Activated naive CD8-positive, alpha-beta T cell treated with anti-CD3 and anti-CD28 coated beads, Interleukin-2, amount 10 ng/mL, durations not matched to agents 7 days and 5 days (primary cell): ENCODE measurements around the gene AKAP8. TPM values are rescaled to one million over a fixed set of nuclear protein-coding genes. Genes with fewer than 3 reads are reported as not detected.

ENCODE experiments used
- ATAC-seq: fragments of 150-1000 bp; cut with Tn5 transposase; one replicate; pipeline ENCODE4 v1.10.0; 2021; ENCODE audit warnings: low read depth, moderate library complexity
- POLR2A ChIA-PET: fragments of 350-600 bp; sonication (Branson Sonifier 250); formaldehyde crosslinking; loops from one replicate; lab custom pipeline; 2021; ENCODE audit warnings: antibody characterized with exemption; lab: Charles Lee
- DNase-seq: peaks from one replicate; pipeline ENCODE4 v3.0.0; 2021
- H3K27ac Mint-ChIP-seq: one replicate; pipeline ENCODE4 v1.8.0; 2022; ENCODE audit warnings: mild to moderate bottlenecking, mixed read lengths
- H3K27me3 Mint-ChIP-seq: one replicate; pipeline ENCODE4 v1.8.0; 2022; ENCODE audit warnings: mild to moderate bottlenecking, moderate library complexity, mixed read lengths
- H3K36me3 Mint-ChIP-seq: one replicate; pipeline ENCODE4 v1.8.0; 2021; ENCODE audit warnings: mild to moderate bottlenecking, mixed read lengths
- H3K4me1 Mint-ChIP-seq: one replicate; pipeline ENCODE4 v1.8.0; 2021; ENCODE audit warnings: mixed read lengths
- H3K4me3 Mint-ChIP-seq: one replicate; pipeline ENCODE4 v1.8.0; 2022; ENCODE audit warnings: mild to moderate bottlenecking, moderate library complexity, mixed read lengths
- H3K9me3 Mint-ChIP-seq: one replicate; pipeline ENCODE4 v1.8.0; 2021; ENCODE audit warnings: mixed read lengths
- total RNA-seq, 2 experiments: library from RNA; stranded (reverse); gene quantifications; one replicate each; pipeline ENCODE4 v1.2.3, GENCODE V29; 2021

Gene AKAP8
- total RNA-seq, 2 experiments from 2014 or later = 57.4 to 59.1 TPM

- H3K27ac Mint-ChIP-seq = no peak overlapping the region
Observed at GRCh38 chr19:15315101-15315500, 64.5 kb downstream of the AKAP8 start.

GRCh38 chr19:15313649-15314279 is 65.8 kb downstream of the AKAP8 start:
- H3K4me1 Mint-ChIP-seq = peaks cover 46% of the 10 kb centered on the region
- H3K36me3 Mint-ChIP-seq = peaks cover 1% of the 10 kb centered on the region
- DNase-seq (no peak), ATAC-seq (no peak)
- no peaks in the 10 kb centered on the region for H3K9me3 Mint-ChIP-seq
- POLR2A ChIA-PET = no interaction called here
- no peaks in the 10 kb centered on the region for H3K27me3 Mint-ChIP-seq
- peak overlapping the region; percentile 25 for H3K27ac Mint-ChIP-seq
- H3K4me3 Mint-ChIP-seq = no peak overlapping the region

More at GRCh38 chr19:15315101-15315500, 64.5 kb downstream of the AKAP8 start:
- Mint-ChIP-seq H3K9me3 (no peaks in the 10 kb centered on the region), H3K4me1 (peaks cover 45% of the 10 kb centered on the region), H3K36me3 (peaks cover 1% of the 10 kb centered on the region), H3K4me3 (no peak overlapping the region), H3K27me3 (no peaks in the 10 kb centered on the region)
- POLR2A ChIA-PET = interaction anchor here (0.8 kb wide), 1 partner anchor 18 kb away, joined by 4 read pairs; no protein-coding TSS in a partner anchor
- ATAC-seq (no peak), DNase-seq (no peak)

GRCh38 chr19:15307169-15307568 is 72.4 kb downstream of the AKAP8 start:
- Mint-ChIP-seq H3K9me3 (no peaks in the 10 kb centered on the region), H3K27me3 (no peaks in the 10 kb centered on the region), H3K36me3 (peaks cover 1% of the 10 kb centered on the region), H3K4me3 (no peak overlapping the region), H3K4me1 (peaks cover 51% of the 10 kb centered on the region), H3K27ac (no peak overlapping the region)
- no peak for DNase-seq
- ATAC-seq = no peak
- POLR2A ChIA-PET = no interaction called here

- Mint-ChIP-seq H3K9me3 (no peaks in the 10 kb centered on the region), H3K27me3 (no peaks in the 10 kb centered on the region), H3K4me3 (no peak overlapping the region), H3K4me1 (peaks cover 51% of the 10 kb centered on the region), H3K27ac (no peak overlapping the region), H3K36me3 (peaks cover 1% of the 10 kb centered on the region)
- ATAC-seq = no peak
- POLR2A ChIA-PET = no interaction called here
- no peak for DNase-seq
Observed at GRCh38 chr19:15305582-15306334, 73.8 kb downstream of the AKAP8 start.

GRCh38 chr19:15304140-15304705 is 75.4 kb downstream of the AKAP8 start:
- no peaks in the 10 kb centered on the region for H3K36me3 Mint-ChIP-seq
- no peak overlapping the region for H3K27ac Mint-ChIP-seq
- no peaks in the 10 kb centered on the region for H3K27me3 Mint-ChIP-seq
- POLR2A ChIA-PET = no interaction called here
- no peak for ATAC-seq
- H3K4me3 Mint-ChIP-seq = no peak overlapping the region
- H3K4me1 Mint-ChIP-seq = peaks cover 52% of the 10 kb centered on the region
- no peak for DNase-seq
- H3K9me3 Mint-ChIP-seq = no peaks in the 10 kb centered on the region

Other genes with a start within 250 kb of the AKAP8 start
- gene NOTCH3, start 178.8 kb downstream of the AKAP8 start, total RNA-seq = under 1 TPM; 0.22 to 0.31 TPM
- not detected for gene EPHX3, start 147.3 kb downstream of the AKAP8 start, total RNA-seq
- gene BRD4, start 47.2 kb downstream of the AKAP8 start, total RNA-seq = 100 to 1,000 TPM; 132 to 134 TPM
- gene AKAP8L, start 39.2 kb upstream of the AKAP8 start, total RNA-seq = 100 to 1,000 TPM; 146 to 149 TPM
- gene WIZ, start 70.2 kb upstream of the AKAP8 start, total RNA-seq = 10 to 100 TPM; 28.4 to 29.3 TPM
- 100 to 1,000 TPM; 168 to 172 TPM for gene RASAL3, start 84.8 kb upstream of the AKAP8 start, total RNA-seq
- under 1 TPM; 0.19 to 0.40 TPM for gene PGLYRP2, start 99.7 kb upstream of the AKAP8 start, total RNA-seq
- 1 to 10 TPM; 3.2 to 3.4 TPM for gene CYP4F22, start 128.7 kb upstream of the AKAP8 start, total RNA-seq
- gene CYP4F8, start 235.4 kb upstream of the AKAP8 start, total RNA-seq = not detected